SIG-M5 treated with dmso at 0.1 percent for 504 hours (cell line): ENCODE measurements around the gene SASH1.

Experiments
- DNase-seq: peaks from one replicate; lab custom pipeline; 2025; ENCODE audit not compliant: unreplicated experiment; lab: John Stamatoyannopoulos, UW

SASH1 gene

DNA sequence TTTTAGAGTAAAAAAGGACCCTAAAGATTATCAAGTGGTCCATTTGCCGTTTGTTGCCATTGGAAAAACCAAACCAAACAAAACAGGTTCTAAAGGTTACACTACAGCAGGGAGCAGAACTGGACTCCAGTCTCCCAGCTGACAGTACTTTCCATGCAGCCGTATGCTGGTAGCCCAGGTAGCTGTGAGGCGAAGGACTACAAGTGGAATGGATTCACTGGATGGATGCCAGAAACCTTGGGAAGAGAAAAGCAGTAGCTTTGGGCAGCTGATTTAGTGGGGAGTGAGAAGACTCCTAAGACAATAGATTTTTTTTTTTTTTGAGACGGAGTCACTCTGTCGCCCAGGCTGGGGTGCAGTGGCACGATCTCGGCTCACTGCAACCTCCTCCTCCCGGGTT, 88.3 kb downstream of the SASH1 start:
- no peak for DNase-seq

DNA sequence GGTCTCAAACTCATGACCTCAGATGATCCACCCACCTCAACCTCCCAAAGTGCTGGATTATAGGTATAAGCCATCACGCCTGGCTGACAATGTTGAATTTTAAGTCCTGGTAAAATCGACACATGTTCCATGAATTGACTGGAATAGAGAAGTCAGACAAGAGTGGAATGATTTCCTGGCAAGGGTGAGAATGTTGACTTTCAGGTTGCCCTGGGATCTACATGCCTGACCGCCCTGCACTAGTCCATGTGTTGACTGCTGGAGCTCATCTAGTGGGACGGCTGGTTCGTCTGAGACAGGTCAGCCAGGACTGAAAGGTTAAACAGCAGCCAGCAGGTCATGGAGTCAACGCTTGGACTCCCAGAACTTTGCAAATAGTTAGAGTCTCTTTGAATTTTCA, 88.8 kb downstream of the SASH1 start:
- no peak for DNase-seq

DNA sequence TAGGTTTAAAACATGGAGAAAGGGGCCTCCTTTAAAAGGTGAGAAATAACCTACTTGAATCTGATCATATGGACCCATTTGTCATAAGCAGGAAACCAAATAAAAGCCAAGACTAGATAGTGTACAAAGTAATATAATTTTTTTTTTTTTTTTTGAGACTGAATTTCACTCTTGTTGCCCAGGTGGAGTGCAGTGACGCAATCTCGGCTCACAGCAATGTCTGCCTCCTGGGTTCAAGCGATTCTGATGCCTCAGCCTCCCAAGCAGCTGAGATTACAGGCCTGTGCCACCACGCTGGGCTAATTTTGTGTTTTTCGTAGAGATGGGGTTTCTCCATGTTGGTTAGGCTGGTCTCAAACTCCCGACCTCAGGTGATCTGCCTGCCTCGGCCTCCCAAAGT, 89.2 kb downstream of the SASH1 start:
- DNase-seq: no peak

DNA sequence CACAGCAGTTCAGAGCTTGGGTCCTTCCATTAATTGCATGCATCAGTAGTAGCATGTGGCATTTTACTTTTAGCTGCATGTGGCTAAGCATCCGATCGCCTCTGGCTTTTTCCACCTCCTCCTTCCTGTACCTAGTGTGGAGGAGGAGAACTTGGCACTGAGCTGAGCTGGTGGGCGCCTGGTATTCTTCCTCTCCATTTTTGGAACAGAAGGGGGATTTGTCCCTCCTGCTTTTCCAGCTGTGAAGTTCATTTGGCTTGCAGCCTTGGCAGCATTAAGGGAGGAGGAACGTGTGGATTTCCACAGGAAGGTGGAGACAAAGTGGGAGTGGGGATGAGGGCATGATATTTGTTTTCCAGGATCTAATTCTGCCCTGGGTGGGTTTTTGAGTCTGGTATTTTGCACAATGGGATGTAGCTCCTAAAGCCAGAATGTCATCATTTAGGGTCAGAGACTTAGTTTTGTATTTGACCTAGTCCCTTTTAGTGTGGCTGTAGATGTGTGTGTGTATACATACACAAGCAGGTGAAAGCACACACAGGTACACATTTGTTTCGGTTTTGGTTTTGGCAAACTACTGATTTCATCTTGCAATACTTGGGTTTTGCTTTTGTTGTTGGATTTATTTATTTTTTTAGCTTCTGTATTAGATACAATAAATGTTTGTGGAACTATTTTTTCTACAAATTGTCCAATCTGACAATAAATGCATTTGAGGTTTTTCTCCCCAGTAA, 90.0 kb downstream of the SASH1 start:
- DNase-seq: no peak

DNA sequence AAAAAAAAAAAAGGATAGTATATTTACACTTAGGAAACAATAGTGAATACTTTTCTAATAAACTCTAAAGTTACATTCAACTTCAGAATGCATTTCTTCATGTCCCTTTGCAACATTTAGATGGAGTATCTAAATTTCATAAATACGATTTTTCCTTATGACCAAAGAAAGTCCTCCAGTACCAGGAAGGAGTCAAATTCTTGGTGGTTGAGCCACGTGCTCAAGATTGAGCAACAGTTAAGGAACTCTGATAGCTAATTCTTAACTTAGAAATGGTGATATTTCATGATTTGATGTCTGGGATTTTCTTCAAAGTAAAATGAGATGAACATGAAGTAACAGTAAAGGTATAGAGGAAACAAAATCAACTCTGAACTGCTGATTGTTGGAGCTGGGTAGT, 92.7 kb downstream of the SASH1 start:
- no peak for DNase-seq

DNA sequence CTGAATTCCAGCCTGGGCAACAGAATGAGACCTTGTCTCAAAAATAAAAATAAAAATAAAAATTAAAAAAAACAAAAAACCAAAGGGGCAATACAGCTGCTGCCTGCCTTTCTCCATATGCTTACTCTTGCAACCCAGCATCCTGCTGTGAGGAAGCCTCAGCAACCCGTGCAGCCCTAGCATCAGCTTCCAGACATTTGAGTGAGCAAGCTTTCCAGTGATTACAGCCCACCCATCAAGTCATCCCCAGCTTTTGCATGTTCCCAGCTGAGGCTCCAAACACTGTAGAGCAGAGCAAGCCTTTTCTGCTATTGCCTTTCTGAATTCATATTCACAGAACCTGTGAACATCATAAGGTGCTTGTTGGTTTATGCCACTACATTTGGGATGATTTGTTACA, 93.8 kb downstream of the SASH1 start:
- no peak for DNase-seq

DNA sequence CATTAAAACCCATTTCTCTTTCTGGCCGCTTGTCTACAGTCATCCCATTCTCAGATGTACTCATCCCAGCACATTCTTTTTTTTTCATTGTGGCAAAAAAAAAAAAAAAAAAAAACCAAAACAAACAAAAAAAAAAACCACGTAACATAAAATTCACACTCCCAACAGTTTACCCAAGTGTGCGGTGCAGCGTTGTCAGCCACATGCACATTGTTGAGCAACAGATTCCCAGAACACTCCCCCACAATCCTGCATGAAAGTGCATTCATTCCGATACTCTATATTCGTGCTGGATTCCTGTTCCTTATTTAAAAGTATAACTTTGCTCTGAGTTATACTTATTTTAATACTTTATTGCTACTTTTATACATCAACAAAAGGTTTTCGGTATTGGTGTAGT, 96.0 kb downstream of the SASH1 start:
- no peak for DNase-seq

DNA sequence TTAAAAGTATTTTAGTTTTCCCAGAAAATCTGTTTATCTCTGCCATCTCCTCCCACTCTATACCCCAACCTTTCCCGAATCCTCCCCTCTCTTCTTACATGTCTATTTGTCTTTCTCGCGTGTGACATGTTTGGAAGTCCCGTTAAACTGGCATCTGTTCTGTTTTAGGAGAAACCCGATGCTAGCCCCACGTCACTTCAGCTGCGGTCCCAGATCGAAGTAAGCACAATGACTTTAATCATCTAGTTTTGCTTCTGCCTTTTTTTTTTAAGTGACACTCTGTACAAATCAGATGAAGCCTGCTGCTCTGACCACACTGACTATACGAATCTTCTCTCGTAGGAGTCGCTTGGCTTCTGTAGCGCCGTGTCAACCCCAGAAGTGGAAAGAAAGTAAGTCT, 97.4 kb downstream of the SASH1 start:
- DNase-seq: no peak

DNA sequence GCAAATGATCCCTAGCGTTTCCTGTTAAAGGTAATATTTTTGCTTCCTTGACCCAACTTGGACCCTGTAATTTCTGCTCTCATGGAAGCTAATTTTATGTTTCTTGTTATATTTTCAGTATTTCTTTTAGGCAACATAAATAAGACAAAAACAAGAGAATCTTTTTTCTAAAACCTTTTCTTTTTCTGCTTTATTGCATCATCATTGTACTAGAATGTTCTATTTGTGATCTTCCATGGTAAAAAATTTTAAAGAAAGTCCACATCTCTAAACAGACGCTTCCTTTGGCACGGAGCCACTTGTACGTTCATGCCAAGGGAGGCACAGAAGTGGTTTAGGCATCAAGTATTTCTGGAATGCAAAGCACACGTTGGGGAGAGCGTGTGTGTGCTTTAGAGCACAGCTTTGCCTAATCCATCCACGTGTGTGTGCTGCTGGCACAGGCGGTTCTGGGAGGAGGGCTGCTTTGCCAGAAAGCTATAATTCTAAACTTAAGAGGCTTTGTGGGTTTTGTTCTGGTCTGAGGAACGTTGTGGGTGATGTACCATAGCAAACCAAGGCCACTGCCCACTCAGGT, 98.3 kb downstream of the SASH1 start:
- no peak for DNase-seq

DNA sequence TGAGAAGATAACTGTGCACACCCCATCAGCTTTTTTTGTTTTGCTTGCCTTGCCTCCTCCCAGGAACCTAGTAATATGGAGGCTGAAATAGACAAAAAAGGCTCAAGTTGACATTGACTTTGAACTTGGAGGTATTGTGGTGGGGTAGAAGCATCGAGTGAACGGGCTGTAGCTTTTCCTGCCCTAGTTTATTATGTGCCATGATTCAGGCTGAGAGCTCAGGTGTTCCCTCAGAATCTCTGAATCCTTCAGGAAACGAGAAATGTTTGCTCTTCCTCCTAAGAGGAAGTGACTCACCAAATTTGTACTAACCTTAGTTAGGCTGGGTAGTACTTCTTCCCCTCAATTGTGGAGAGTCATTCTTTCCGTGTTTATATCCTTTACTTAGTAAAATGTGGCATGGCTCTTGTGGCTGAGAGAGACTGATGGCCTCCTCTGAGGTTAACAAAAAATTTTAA, 98.8 kb downstream of the SASH1 start:
- peak; percentile 56 for DNase-seq

DNA sequence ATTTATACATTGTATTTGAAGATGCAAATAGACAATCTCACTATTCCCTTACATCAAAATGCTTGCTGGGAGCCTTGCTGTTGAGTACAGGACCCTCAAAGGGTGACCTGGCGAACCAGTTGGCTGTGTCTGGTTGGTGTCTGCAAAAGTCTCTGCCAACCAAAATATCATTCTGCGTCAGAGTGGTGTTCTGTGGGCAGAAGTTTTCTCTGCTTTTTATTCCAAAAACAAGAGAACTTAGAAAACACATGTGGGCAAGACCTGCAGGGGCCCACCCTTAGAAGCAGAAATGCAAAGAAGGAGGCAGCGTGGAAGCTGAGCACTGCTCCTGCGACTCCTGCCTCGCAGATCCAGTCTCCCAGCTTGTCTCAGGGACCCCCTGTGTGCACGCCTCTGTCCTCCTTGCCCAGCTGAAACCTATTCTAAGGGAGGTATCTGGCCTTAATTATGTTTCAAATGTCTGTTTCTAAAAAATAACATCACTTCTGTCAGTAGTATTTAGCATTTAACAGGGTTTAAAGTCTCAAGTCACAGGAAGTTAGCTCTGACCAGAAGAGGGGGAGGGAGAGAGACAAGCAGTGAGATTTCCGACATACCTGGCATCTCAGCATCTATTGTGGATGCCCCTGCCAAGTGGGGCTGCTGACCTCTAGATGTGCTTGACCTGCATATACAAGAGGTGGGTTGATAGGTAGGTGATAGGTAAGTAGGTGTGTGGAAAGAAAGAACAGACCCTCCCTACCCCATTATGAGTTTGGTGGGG, 101.3 kb downstream of the SASH1 start:
- DNase-seq: no peak

DNA sequence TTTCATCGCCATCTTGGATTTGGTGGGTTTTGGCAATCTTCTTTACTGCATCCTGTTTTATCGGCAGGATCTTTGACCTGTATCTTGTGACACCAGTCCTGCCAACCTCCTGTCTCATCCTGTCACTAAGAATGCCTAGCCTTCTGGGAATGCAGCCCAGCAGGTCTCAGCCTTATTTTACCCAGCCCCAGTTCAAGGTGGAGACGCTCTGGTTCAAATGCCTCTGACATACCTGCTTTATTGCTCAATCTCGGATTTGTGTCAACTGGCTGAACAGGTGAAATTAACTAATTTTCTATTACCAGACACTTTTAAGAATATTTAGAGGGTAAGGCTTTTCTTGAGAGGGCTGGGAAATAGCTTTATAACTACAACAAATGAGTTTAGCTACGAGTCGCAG, 102.5 kb downstream of the SASH1 start:
- DNase-seq: no peak

DNA sequence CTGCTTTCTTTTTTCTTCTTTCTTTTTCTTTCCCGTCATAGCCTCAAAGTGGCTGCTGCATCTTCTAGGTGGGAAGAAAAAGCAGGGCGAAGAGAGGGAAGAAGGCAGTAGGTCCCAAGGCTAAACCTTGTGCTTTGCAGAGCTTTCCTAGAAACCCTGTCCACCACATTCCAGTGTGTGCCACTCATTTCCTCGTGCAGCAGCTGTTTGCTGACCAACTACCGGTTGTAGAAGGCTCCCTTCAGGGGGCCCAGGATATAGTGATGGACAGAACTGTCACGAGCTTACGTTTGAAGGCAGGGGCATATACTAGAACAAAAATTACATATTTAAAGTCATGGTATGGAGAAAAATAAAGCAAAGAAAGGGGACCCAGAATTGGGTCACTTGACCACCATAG, 103.0 kb downstream of the SASH1 start:
- DNase-seq: no peak

DNA sequence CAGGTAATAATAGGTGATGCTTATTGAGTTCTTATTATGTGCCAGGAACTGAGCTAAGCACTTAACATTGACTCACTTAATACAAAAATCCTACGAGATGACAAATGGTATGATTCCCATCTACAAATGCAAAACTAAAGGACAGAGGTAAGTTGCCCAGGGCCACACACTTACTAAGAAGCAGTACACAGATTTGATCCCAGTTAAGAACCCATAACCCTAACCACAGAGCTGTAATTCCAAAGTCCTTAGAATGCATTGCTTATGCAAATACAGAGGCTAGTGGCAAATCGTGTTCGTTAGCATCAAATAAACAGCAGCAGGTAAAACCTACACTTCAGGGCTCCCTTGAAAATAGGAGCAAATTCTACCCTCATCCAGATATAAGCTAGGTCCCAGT, 104.0 kb downstream of the SASH1 start:
- no peak for DNase-seq

DNA sequence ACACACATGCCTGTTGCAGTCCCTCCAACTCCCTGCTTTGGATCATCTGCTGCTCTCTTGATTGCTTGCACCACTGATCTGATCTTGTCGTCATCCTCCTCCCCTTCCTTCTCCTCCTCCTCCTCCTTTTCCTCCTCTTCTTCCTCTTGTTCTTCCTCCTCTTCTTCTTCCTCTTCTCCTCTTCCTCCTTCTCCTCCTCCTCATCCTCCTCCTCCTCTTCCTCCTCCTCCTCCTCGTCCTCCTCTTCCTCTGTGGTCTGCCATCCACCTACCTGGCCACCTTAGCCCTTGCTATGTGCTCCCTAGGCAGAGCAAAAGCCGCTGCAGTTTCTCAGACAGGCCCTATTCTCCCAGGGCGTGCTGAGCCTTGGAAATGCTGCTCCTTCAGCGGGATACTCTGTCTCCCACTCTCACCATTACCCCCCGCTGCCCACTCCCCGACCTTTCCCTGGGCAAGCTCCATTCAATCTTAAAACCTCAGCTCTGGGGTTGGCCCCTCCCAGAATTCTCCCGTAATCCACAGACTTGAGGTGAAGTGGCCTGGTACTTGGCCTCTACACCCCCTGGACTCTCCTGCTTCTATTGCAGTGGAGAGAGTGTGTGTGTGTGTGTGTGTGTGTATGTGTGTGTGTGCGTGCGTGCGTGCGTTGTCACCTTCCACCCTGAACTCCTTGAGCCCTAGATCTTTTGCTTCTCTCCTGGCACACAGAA, 105.0 kb downstream of the SASH1 start:
- no peak for DNase-seq

DNA sequence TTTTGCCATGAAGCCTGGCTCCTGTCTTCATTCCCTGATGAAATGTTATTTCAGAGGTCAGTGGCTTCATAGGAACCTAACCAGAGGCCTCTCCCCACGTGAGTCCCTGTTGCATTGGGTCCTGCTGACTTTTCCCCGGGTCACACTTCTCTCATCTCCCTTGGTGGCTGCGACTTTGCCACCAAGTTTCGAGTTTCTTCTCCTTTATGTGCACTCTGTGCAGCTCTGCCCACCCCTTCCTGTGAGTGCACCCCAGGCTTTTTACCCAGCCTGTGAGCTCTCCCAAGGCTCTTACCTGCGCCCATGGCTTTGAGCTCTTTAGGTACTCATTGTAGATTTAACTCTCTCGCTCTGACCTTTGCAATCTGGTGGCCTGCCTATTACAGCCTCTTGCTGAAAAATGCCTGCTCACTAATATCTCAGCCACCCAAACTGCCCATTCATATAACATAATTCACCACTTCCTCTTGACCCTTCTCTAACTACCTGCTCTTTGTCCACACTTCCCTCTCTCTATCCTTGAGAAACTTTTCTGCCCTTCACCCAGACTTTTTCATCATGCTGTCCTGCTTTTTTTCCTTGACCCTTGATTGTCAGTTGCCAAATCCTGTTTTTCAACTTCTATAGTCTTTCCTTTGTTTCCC, 105.9 kb downstream of the SASH1 start:
- DNase-seq: peak; percentile 15

DNA sequence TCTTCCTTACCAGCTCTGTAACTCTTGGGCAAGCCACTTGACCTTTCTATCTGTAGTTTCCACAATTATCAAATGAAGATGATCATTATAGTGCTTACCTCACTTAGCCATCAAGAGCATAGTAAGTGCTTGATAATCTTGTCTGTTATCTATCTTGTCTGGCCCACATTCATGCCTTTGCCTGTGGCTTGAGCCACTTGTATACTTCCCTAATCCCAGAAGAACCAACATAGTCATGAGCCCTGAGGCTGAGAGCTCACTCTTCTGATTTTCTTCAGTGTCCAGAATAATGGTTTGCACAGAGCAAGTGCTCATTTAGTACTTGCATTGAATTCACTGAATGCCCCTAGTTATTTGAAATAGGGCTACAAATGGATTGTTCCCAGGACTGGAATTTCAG, 108.2 kb downstream of the SASH1 start:
- no peak for DNase-seq

DNA sequence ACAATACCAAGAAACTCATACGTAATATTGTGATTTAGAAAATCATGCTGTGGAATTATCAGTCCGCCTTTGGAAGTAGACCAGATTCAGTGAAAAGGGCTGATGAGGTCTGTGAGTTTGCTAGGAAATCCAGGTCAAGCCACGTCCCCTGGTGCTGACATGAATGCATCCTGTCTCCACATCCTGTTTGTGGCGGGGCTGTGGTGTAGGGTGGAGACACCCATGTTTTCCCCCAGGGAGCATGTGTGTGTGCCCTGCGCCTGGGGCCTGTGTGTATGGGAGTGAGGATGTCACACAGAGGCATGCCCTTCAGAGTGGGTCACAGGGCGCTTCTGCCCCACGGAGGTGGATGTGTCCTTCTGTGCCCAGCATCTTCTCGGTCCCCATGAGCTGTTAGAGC, 109.1 kb downstream of the SASH1 start:
- DNase-seq: no peak

DNA sequence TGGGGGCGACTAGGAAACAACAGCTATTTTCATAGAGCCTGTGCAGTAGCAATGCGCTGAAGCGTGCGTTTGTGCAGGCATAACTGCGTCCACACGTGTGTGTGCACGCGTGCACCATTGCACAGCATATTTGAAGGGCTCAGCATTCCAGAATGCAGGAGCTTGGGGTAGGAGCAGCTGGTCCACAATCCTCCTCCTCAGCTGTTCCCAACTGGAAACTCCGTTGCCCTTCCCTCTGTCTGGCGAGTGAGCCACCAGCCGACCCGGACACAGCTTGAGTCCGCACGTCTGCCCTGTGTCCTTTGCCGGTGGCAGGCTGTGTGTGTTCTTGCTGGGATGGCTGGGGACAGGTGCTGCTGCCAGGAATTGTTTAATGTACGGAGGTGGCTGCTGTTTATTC, 110.2 kb downstream of the SASH1 start:
- DNase-seq: no peak

DNA sequence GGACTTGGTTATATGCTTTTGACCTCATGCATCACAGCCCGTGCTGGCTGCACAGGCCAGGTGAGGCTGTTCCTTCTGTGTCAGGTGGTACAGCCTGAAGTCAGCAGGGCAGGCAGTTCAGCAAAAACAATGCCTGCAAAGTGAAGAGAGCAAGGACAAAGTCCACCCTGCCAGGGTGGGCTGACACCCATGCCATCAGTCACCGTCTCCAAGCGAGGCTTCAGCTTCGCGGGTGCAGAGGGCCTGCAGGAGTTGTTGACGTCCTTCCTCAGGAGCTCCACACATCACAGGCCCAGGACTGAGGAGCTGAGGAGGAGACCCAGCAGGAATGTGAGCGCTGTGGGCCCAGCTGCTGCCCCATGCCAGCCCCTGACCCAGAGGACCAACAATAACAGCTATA, 111.3 kb downstream of the SASH1 start:
- no peak for DNase-seq

DNA sequence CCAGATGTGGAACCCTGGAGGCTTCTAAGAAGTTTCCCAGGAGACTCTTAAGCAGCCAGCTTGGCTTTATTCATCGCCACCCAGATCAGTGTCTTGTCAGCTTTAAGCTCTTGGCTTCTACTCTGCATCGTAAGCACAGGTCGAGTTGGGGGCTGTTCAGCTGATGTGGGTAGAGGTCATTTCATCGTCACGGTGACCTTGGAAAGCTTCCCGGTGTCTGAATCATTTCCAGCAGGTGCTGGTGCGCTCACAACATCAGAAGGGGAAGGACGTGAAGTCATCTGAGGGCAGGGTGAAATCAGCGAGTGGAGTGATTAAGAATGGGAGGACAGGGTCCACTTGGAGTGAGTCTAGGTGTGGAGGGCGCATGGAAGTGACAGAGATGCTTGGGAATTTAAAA, 112.6 kb downstream of the SASH1 start:
- no peak for DNase-seq
